Type B pancreatic cell (in vitro differentiated cells): Measurements from ENCODE around the gene CFDP1. TPM values are rescaled to one million over a fixed set of nuclear protein-coding genes. Genes with fewer than 3 reads are reported as not detected.
"Not testable (repeated sequence)": the region's sequence is repeated elsewhere in the genome, so short reads cannot be mapped to it uniquely, and the experiment has no call there.

Source experiments
- DNase-seq: peaks from one replicate; pipeline ENCODE4 v3.0.0; 2021; ENCODE audit warnings: mixed read lengths; ENCODE audit not compliant: unreplicated experiment; ENCODE audit errors: extremely low spot score
- H3K27ac Mint-ChIP-seq: 2 replicates; pipeline ENCODE4 v1.8.0; 2021; ENCODE audit warnings: mild to moderate bottlenecking, mixed read lengths
- H3K27me3 Mint-ChIP-seq: 2 replicates; pipeline ENCODE4 v1.8.0; 2021; ENCODE audit warnings: mixed read lengths
- H3K36me3 Mint-ChIP-seq: 2 replicates; pipeline ENCODE4 v1.8.0; 2021; ENCODE audit warnings: mixed read lengths
- H3K4me1 Mint-ChIP-seq: one replicate; pipeline ENCODE4 v1.8.0; 2021; ENCODE audit warnings: mixed read lengths; ENCODE audit not compliant: unreplicated experiment
- H3K4me3 Mint-ChIP-seq: 2 replicates; pipeline ENCODE4 v1.8.0; 2021; ENCODE audit warnings: mild to moderate bottlenecking, mixed read lengths
- H3K9me3 Mint-ChIP-seq: 2 replicates; pipeline ENCODE4 v1.8.0; 2021; ENCODE audit warnings: mixed read lengths
- total RNA-seq: library from RNA; stranded (reverse); gene quantifications from 2 replicates; pipeline ENCODE4 v1.2.1, GENCODE V29; 2021; ENCODE audit warnings: low replicate concordance
- TF ChIP-seq, protein P1 (sequence below): fragments of 200-600 bp; sonication (generic); conservative IDR thresholded peaks from 2 replicates; pipeline ENCODE4 v1.5.0; 2021; ENCODE audit warnings: antibody characterized with exemption, mild to moderate bottlenecking

Gene CFDP1
- total RNA-seq, 1 donor from 2014 or later, result 84.9 TPM

DNA sequence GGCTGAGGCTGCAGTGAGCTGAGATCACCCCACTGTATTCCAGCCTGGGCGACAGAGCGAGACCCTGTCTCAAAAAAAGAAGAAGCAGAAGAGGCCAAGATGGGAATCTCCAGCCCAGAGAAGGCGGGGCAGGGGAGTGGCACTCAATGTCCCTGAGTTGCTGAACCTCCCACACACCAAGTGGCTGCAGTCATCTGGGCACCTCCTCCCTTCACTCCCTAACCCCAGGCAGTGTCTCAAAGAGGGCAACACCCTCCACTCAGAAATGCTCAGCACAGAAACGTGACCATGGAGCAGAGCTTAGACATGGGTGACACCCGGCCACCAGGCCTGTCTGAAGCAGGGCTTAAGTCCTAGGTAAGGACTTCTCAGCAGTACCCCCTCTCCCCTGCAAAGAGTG is 145.6 kb downstream of the CFDP1 start:
- no peaks in the 10 kb centered on the region for H3K9me3 Mint-ChIP-seq
- DNase-seq, result no peak
- peaks cover 11% of the 10 kb centered on the region for H3K4me1 Mint-ChIP-seq
- TF ChIP-seq, protein P1, sequence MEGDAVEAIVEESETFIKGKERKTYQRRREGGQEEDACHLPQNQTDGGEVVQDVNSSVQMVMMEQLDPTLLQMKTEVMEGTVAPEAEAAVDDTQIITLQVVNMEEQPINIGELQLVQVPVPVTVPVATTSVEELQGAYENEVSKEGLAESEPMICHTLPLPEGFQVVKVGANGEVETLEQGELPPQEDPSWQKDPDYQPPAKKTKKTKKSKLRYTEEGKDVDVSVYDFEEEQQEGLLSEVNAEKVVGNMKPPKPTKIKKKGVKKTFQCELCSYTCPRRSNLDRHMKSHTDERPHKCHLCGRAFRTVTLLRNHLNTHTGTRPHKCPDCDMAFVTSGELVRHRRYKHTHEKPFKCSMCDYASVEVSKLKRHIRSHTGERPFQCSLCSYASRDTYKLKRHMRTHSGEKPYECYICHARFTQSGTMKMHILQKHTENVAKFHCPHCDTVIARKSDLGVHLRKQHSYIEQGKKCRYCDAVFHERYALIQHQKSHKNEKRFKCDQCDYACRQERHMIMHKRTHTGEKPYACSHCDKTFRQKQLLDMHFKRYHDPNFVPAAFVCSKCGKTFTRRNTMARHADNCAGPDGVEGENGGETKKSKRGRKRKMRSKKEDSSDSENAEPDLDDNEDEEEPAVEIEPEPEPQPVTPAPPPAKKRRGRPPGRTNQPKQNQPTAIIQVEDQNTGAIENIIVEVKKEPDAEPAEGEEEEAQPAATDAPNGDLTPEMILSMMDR, result no peak
- H3K27me3 Mint-ChIP-seq, result no peaks in the 10 kb centered on the region
- no peak overlapping the region for H3K27ac Mint-ChIP-seq
- H3K4me3 Mint-ChIP-seq, result no peak overlapping the region
- H3K36me3 Mint-ChIP-seq, result peaks cover 30% of the 10 kb centered on the region

DNA sequence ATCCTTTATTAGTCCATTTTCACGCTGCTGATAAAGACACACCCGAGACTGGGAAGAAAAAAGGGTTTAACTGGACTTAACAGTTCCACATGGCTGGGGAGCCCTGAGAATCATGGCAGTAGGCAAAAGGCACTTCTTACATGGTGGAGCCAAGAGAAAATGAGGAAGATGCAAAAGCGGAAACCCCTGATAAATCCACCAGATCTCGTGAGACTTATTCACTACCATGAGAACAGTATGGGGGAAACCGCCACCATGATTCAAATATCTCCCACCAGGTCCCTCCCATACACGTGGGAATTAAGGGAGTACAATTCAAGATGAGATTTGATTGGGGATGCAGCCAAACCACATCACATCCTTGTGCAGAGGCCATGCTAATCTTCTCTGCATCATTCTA is 146.9 kb downstream of the CFDP1 start:
- peaks cover 22% of the 10 kb centered on the region for H3K36me3 Mint-ChIP-seq
- no peaks in the 10 kb centered on the region for H3K27me3 Mint-ChIP-seq
- H3K4me3 Mint-ChIP-seq, result no peak overlapping the region
- DNase-seq, result no peak
- H3K27ac Mint-ChIP-seq, result no peak overlapping the region
- H3K9me3 Mint-ChIP-seq, result no peaks in the 10 kb centered on the region
- TF ChIP-seq, protein P1, result no peak
- peaks cover 11% of the 10 kb centered on the region for H3K4me1 Mint-ChIP-seq

DNA sequence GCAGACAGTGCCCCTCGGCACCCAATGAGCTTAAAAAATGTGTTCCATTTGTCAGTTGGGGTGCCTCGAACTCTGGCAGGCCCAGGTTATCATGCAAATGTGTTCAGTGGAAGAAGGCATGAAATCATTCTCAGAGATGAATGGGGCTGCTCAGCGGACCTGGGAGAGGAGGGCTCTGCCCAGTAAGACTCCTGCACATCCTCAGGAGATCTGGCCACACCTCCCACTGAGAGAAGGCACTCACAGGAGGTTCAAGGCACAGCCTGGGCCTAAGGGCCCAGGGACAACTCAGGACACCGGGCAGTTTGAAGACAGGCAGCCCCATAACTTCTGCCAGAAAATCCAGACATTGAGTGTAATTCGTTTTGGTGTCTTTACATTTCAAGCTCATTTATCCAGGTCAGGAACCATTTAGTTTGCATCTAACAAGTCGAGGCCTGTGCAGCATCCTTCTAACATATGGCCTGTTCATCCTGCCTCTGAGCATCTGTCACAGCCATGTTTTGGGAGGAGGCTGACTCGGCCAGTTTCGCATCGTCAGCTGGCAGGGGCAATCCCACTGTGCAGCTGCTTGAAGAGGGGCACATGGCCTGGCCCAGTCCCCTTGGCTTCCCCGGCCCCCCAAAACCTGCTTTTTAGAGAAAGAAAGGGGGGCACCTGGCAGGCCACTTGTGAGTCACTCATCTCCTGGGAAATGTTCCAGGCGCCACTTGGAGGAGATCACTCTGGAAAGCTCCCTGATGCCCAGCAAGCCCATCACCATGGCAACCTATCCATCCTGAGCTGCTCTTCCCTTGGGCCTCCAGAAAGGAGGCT is 150.6 kb downstream of the CFDP1 start:
- peaks cover 14% of the 10 kb centered on the region for H3K36me3 Mint-ChIP-seq
- H3K27me3 Mint-ChIP-seq, result no peaks in the 10 kb centered on the region
- H3K4me3 Mint-ChIP-seq, result no peak overlapping the region
- peaks cover 14% of the 10 kb centered on the region for H3K4me1 Mint-ChIP-seq
- no peak overlapping the region for H3K27ac Mint-ChIP-seq
- H3K9me3 Mint-ChIP-seq, result no peaks in the 10 kb centered on the region
- TF ChIP-seq, protein P1, result no peak
- no peak for DNase-seq

DNA sequence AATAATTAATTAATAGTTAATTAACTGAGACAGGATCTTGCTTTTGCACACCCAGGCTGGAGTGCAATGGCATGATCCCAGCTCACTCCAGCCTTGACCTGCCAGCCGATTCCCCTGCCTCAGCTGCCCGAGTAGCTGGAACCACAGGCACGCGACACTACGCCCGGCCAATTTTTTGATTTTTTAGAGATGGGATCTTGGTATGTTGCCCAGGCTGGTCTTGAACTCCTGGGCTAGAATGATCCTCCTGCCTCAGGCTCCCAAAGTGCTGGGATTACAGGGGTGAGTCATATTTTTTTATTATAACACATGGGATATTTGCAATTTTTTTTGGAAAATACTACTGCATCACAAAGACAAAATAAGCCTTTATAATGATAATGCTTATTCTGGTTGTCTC is 151.5 kb downstream of the CFDP1 start:
- Mint-ChIP-seq H3K27ac (no peak overlapping the region), H3K4me3 (no peak overlapping the region), H3K27me3 (no peaks in the 10 kb centered on the region), H3K36me3 (peaks cover 14% of the 10 kb centered on the region), H3K9me3 (no peaks in the 10 kb centered on the region), H3K4me1 (peaks cover 11% of the 10 kb centered on the region)
- DNase-seq, result no peak
- TF ChIP-seq, protein P1, result no peak

DNA sequence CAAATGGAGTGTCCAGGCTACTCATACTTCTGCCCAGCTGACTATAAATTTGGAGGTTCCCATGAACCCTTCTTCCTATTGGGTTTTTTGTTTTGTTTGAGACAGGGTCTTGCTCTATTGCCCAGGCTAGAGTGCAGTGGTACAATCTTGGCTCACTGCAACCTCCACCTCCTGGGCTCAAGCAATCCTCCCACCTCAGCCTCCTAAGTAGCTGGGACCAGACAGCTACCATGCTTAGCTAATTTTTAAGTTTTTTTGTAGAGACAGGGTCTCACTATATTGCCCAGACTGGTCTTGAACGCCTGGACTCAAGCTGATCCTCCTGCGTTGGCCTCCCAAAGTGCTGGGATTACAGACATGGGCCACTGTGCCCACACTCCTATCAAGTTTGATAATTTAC is 152.3 kb downstream of the CFDP1 start:
- H3K27ac Mint-ChIP-seq, H3K4me3 Mint-ChIP-seq, H3K9me3 Mint-ChIP-seq, DNase-seq, H3K27me3 Mint-ChIP-seq: not testable (repeated sequence)
- Mint-ChIP-seq H3K4me1 (peaks cover 11% of the 10 kb centered on the region), H3K36me3 (peaks cover 11% of the 10 kb centered on the region)

DNA sequence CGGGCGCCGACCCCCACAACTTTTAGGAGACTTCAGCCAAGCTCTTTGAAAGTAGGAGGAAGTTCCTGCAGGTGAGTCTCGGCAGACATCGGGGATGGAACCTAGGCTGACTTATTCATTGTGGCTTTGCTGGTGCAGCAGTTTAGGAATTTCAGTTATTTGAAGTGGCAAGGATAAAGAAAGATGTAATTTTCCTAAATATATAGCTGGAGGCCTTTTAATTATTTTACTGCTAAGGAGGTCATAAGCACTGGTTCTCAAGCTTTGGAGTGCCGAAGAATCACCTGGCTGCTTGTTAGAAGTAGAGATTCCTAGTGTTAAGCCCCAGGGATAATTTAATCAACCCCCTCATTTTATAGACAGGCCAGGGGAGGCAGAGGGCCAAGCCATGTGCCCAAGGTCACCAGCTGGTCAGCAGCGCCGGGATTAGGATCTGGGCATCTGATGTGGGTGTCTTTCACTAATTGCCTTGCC is 152.9 kb downstream of the CFDP1 start:
- TF ChIP-seq, protein P1, result no peak
- H3K36me3 Mint-ChIP-seq, result peaks cover 6% of the 10 kb centered on the region
- no peaks in the 10 kb centered on the region for H3K27me3 Mint-ChIP-seq
- H3K27ac Mint-ChIP-seq, result no peak overlapping the region
- H3K9me3 Mint-ChIP-seq, result no peaks in the 10 kb centered on the region
- no peak for DNase-seq
- no peak overlapping the region for H3K4me3 Mint-ChIP-seq
- H3K4me1 Mint-ChIP-seq, result peaks cover 11% of the 10 kb centered on the region
